Head of caudate nucleus (tissue), 42 donors: ENCODE data around the gene AKNAD1.
"Not testable (repeated sequence)": the region's sequence is repeated elsewhere in the genome, so short reads cannot be mapped to it uniquely, and the experiment has no call there.

ENCODE experiments used
- DNase-seq, 42 donors: peaks; one replicate each; pipeline versions ENCODE4 v3.0.0 to v3.0.0-alpha.2; 2020 to 2021; ENCODE audit warnings: mixed read lengths in 7 of 42
- intact Hi-C: fragments of 100-400 bp; cut with DNase I; formaldehyde crosslinking; loops from one replicate; pipeline ENCODE4 v1.15.0; 2022

AKNAD1 gene

GRCh38 chr1:108814343-108815125, 42.4 kb downstream of the AKNAD1 start:
- intact Hi-C loops: loop anchor here (5.0 kb wide), 1 partner anchor 67 kb away; the partner anchor contains the start of gene STXBP3
- peak in 9 of 42 donors; percentile 18 to 64 (median 40) for DNase-seq

DNA sequence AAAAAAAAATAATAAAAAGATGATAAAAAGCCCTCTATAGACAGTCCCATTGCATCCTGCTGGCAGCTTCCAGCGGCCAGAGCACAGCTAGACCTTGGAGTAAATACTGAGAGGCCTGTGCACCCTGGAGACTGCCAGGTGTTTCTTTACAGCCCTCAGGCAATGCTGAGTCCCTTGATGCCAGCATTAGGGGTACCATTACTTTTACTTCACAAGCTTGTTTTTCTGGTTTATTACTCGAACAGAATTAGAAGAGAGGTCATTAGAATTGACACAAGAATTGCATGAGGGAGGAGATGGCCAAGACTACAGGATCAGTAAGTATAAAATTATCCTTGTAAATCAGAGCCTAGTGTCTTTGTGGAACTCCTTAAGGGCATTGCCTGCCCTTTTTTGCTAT, 43.6 kb downstream of the AKNAD1 start:
- intact Hi-C loops: no loop called here

GRCh38 chr1:108811611-108812010, 45.3 kb downstream of the AKNAD1 start:
- intact Hi-C loops: no loop called here
- no peak for DNase-seq

More for the DNA sequence above, 43.6 kb downstream of the AKNAD1 start:
- no peak for DNase-seq

DNA sequence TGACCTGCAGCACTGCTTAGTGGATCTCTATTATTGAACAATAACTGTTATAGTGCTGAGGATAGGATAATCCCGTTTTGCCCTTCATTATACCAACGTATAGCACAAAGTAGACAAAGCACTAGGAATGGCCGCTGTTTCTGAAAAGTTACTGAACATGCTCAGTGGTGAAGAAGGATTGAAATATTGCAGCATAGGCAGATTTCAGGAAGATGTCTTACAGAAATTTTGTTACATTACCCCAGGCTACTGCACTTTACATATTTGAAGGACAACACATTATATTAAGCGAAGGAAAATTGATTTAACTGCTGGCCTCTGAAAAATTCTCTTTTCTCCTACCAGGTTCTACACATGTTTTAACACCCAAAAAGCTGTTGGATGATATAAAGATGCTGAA, 48.5 kb downstream of the AKNAD1 start:
- no peak for DNase-seq
- intact Hi-C loops: no loop called here

DNA sequence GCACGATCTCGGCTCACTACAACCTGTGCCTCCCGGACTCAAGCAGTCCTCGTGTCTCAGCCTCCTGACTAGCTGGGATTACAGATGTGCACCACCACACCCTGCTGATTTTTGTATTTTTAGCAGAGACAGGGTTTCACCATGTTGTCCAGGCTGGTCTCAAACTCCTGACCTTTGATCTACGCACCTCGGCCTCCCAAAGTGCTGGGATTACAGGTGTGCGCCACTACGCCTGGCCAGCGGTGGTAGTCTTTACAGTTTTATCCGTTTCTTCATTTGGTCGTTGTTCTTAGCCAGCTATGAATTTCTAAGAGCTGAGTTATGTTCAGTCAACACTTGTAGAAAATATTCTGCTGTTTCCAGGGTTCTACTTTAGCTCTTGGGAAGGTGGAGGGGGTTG, 53.3 kb downstream of the AKNAD1 start:
- DNase-seq: no peak
- intact Hi-C loops: no loop called here

- no peak for DNase-seq
- intact Hi-C loops: no loop called here
Measured at GRCh38 chr1:108801101-108801500, 55.8 kb downstream of the AKNAD1 start.

DNA sequence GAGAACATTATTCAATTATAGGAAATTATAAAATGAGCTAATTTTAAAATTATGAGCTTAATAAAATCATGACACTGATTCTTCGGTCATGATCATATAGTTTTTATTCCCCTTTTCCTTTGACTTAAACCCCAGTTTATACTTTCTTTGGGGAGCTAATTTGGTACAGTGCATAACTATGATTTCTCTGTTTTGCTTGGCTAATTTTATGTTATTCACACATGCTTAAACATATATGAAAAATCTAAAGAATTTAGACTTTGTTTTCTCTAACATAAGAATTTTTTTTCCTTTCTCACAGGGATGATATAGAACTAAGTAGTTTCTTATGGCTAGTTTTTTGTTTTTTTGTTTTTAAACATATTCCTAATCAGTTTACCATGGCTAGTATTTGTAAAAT, 57.9 kb downstream of the AKNAD1 start:
- intact Hi-C loops: no loop called here
- DNase-seq: no peak

- intact Hi-C loops: no loop called here
- DNase-seq: no peak
Measured at GRCh38 chr1:108792420-108792819, 64.5 kb downstream of the AKNAD1 start.

GRCh38 chr1:108791790-108792189, 65.1 kb downstream of the AKNAD1 start:
- intact Hi-C loops: no loop called here
- DNase-seq: no peak

DNA sequence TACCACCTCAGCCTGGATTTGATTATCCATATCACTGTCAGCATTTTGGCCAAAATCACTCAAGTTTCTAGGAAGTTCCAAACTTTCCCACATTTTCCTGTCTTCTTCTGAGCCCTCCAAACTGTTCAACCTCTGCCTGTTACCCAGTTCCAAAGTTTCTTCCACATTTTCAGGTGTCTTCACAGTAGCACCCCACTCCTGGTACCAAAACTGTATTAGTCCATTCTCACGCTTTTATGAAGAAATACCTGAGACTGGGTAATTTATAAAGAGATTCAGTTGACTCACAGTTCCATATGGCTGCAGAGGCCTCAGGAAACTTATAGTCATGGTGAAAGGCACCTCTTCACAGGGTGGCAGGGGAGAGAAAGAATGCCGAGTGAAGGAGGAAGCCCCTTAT, 71.0 kb downstream of the AKNAD1 start:
- intact Hi-C loops: no loop called here
- no peak for DNase-seq

- intact Hi-C loops: no loop called here
- no peak for DNase-seq
Measured at GRCh38 chr1:108785264-108785663, 71.6 kb downstream of the AKNAD1 start.

DNA sequence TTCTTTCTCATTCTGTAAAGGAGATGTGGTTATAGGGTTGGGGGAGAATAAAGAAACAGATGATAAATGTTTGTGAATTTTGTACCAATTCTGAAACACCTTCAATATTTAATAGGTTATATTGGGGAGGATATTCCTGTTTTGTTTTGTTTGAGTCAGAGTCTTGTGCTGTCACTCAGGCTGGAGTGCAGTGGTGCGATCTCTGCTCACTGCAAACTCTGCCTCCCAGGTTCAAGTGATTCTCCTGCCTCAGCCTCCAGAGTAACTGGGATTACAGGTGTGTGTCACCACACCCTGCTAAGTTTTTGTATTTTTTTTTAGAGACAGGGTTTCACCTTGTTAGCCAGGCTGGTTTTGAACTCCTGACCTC, 75.3 kb downstream of the AKNAD1 start:
- intact Hi-C loops, DNase-seq: not testable (repeated sequence)

GRCh38 chr1:108780937-108781574, 75.8 kb downstream of the AKNAD1 start:
- DNase-seq: no peak
- intact Hi-C loops: no loop called here

GRCh38 chr1:108779455-108779854, 77.4 kb downstream of the AKNAD1 start:
- intact Hi-C loops: no loop called here
- no peak for DNase-seq

GRCh38 chr1:108777839-108778238, 79.1 kb downstream of the AKNAD1 start:
- intact Hi-C loops: no loop called here

DNA sequence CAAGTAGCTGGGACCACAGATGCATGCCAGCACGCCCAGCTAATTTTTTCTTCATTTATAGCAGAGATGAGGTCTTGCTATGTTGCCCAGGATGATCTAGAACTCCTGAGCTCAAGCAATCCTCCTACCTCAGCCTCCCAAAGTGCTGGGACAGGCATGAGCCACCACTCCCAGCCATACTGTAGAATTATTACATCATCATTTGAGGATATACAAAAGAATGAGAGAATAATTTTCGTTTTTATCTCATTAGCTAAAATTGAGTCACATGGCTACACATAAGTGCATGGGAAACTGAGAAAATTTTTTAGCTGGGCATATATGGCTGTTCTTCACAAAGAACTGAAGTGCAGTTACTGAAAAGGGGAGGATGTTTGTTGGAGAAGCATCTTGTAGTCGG, 89.2 kb downstream of the AKNAD1 start:
- DNase-seq: no peak
- intact Hi-C loops: no loop called here

More at GRCh38 chr1:108777839-108778238, 79.1 kb downstream of the AKNAD1 start:
- DNase-seq: no peak

- intact Hi-C loops: no loop called here
Measured at GRCh38 chr1:108767115-108767514, 89.8 kb downstream of the AKNAD1 start.

More at GRCh38 chr1:108767115-108767514, 89.8 kb downstream of the AKNAD1 start:
- DNase-seq: no peak
